Right lobe of liver (tissue), 4 donors: Measurements from ENCODE around the gene PSMA5.
"Not testable (repeated sequence)": the region's sequence is repeated elsewhere in the genome, so short reads cannot be mapped to it uniquely, and the experiment has no call there.

Experiments used
- CTCF ChIP-seq, 4 donors: fragments of 200-600 bp in 3 of 4; fragments of 450-650 bp in 1 of 4; IDR thresholded peaks; one replicate each; pipeline versions ENCODE4 v1.5.1 to v1.8.0; 2016 to 2022; ENCODE audit warnings: antibody characterized with exemption in 4 of 4, mild to moderate bottlenecking in 2 of 4
- POLR2A ChIP-seq: fragments of 450-650 bp; IDR thresholded peaks from one replicate; pipeline ENCODE4 v1.6.1; 2017; ENCODE audit warnings: antibody characterized with exemption, mild to moderate bottlenecking
- donor health status: DM: no; HTN: no; CAD: no.
- donor health status: DM: no; HTN: no; CAD: no.
- donor health status: DM: no; HTN: yes; CAD: no.

DNA sequence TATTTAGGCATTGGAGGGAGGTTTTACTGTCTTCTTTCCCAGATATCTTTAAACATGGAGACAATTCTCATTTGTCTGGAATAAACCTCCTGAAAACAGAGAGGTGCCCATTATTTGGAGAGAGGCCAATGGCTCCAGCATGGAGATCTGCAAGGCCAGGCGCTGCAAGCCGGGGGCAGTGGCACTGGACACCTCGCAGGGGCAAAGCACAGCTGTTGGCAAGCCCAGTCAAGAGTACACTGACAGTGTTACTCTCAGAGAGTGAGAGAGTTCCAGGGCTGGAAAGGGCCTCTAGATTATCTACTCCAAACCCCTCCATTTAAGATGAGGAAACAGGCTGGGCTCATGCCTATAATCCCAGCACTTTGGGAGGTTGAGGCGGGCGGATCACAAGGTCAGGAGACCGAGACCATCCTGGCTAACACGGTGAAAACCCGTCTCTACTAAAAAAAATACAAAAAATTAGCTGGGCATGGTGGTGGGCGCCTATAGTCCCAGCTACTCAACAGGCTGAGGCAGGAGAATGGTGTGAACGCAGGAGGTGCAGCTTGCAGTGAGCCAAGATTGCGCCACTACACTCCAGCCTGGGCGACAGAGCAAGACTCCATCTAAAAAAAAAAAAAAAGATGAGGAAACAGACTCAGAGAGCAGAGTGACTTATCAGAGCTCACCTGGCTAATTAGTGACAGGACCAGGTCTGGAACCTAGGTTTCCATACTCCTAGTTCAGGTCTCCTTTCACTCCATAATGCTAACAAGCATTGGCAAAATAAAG, 47.2 kb upstream of the PSMA5 start:
- TF ChIP-seq CTCF (IDR thresholded peaks at IDR 0.05); POLR2A: not testable (repeated sequence)
